Osteoblast (primary cell): ENCODE data around the gene YJEFN3. TPM values are rescaled to one million over a fixed set of nuclear protein-coding genes. Genes with fewer than 3 reads are reported as not detected.
A peak's percentile ranks its signal among the peaks of the same experiment; 100 is the strongest.

Experiments used
- DNase-seq: peaks from one replicate; pipeline ENCODE4 v3.0.0; 2011; ENCODE audit warnings: low spot score, mixed read lengths; ENCODE audit not compliant: insufficient read length; ENCODE audit errors: missing footprints
- H2AFZ ChIP-seq: 2 replicates; pipeline ENCODE4 v1.6.0; 2011; ENCODE audit warnings: mild to moderate bottlenecking, low read length
- H3K27ac ChIP-seq: 2 replicates; pipeline ENCODE4 v1.5.1; 2011; ENCODE audit warnings: mild to moderate bottlenecking, low read depth, low read length, moderate library complexity
- H3K27me3 ChIP-seq: 2 replicates; pipeline ENCODE4 v1.6.0; 2012; ENCODE audit warnings: mild to moderate bottlenecking, control low read depth, inconsistent platforms, low read length, moderate library complexity; ENCODE audit not compliant: insufficient read depth
- H3K36me3 ChIP-seq: 2 replicates; pipeline ENCODE4 v1.5.1; 2011; ENCODE audit warnings: mild to moderate bottlenecking, low read length, control low read depth, moderate library complexity; ENCODE audit not compliant: insufficient read depth
- H3K4me1 ChIP-seq: 2 replicates; pipeline ENCODE4 v1.5.1; 2011; ENCODE audit warnings: mild to moderate bottlenecking, low read length, control low read depth, moderate library complexity; ENCODE audit not compliant: insufficient read depth
- H3K4me2 ChIP-seq: 2 replicates; pipeline ENCODE4 v1.6.0; 2011; ENCODE audit warnings: mild to moderate bottlenecking, low read length; ENCODE audit not compliant: insufficient read depth
- H3K4me3 ChIP-seq: fragments of 200-600 bp; sonication (generic); 3 replicates; pipeline ENCODE4 v1.5.1; 2012; ENCODE audit warnings: mild to moderate bottlenecking, low read length, inconsistent platforms; ENCODE audit not compliant: insufficient read depth
- H3K79me2 ChIP-seq: 2 replicates; pipeline ENCODE4 v1.6.0; 2012; ENCODE audit warnings: mild to moderate bottlenecking, low read length, control low read depth, inconsistent platforms; ENCODE audit not compliant: insufficient read depth
- H3K9me3 ChIP-seq: 2 replicates; pipeline ENCODE4 v1.5.1; 2011; ENCODE audit warnings: low read depth, low read length, control low read depth
- H4K20me1 ChIP-seq: 2 replicates; pipeline ENCODE4 v1.6.0; 2012; ENCODE audit warnings: mild to moderate bottlenecking, low read length, control low read depth; ENCODE audit not compliant: insufficient read depth
- CTCF ChIP-seq: IDR thresholded peaks from 2 replicates; pipeline ENCODE4 v1.5.1; 2011; ENCODE audit warnings: mild to moderate bottlenecking, low read depth, low read length, moderate library complexity; ENCODE audit errors: extremely low read depth
- total RNA-seq: library from RNA; depleted of rRNA; stranded (reverse); fragments of >200 nt; gene quantifications from 2 replicates; pipeline ENCODE4 v1.2.3, GENCODE V29; 2012

The YJEFN3 gene
- total RNA-seq, 1 donor: under 0.01 TPM

GRCh38 chr19:19543640-19544039, 14.9 kb downstream of the YJEFN3 start:
- Histone ChIP-seq H2AFZ (no peak overlapping the region), H3K27me3 (peaks cover 5% of the 10 kb centered on the region), H3K27ac (no peak overlapping the region), H3K9me3 (no peaks in the 10 kb centered on the region), H3K4me2 (no peak overlapping the region), H3K4me3 (no peak overlapping the region), H3K4me1 (peaks cover 10% of the 10 kb centered on the region), H3K36me3 (no peaks in the 10 kb centered on the region), H3K79me2 (no peaks in the 10 kb centered on the region), H4K20me1 (no peaks in the 10 kb centered on the region)
- TF ChIP-seq CTCF: no peak
- peak; percentile 78 for DNase-seq

GRCh38 chr19:19544257-19544953, 15.7 kb downstream of the YJEFN3 start:
- peaks cover 7% of the 10 kb centered on the region for H3K4me1 ChIP-seq
- H3K27me3 ChIP-seq: peaks cover 1% of the 10 kb centered on the region
- no peak overlapping the region for H3K27ac ChIP-seq
- H3K36me3 ChIP-seq: no peaks in the 10 kb centered on the region
- H3K4me2 ChIP-seq: no peak overlapping the region
- H4K20me1 ChIP-seq: no peaks in the 10 kb centered on the region
- H3K4me3 ChIP-seq: no peak overlapping the region
- H2AFZ ChIP-seq: no peak overlapping the region
- peak; percentile 75 for DNase-seq
- no peak for TF ChIP-seq CTCF
- no peaks in the 10 kb centered on the region for H3K79me2 ChIP-seq
- H3K9me3 ChIP-seq: no peaks in the 10 kb centered on the region

GRCh38 chr19:19544954-19545591, 16.4 kb downstream of the YJEFN3 start:
- no peaks in the 10 kb centered on the region for H3K79me2 ChIP-seq
- peak; percentile 55 for DNase-seq
- TF ChIP-seq CTCF: no peak
- no peak overlapping the region for H2AFZ ChIP-seq
- H3K27ac ChIP-seq: no peak overlapping the region
- no peak overlapping the region for H3K4me2 ChIP-seq
- H3K36me3 ChIP-seq: no peaks in the 10 kb centered on the region
- H3K4me3 ChIP-seq: no peak overlapping the region
- H3K9me3 ChIP-seq: no peaks in the 10 kb centered on the region
- H3K4me1 ChIP-seq: peaks cover 9% of the 10 kb centered on the region
- H3K27me3 ChIP-seq: peaks cover 7% of the 10 kb centered on the region
- no peaks in the 10 kb centered on the region for H4K20me1 ChIP-seq

- Histone ChIP-seq H3K4me1 (peaks cover 12% of the 10 kb centered on the region), H3K4me3 (no peak overlapping the region), H3K9me3 (no peaks in the 10 kb centered on the region), H3K36me3 (no peaks in the 10 kb centered on the region), H4K20me1 (no peaks in the 10 kb centered on the region), H3K27ac (no peak overlapping the region), H3K4me2 (no peak overlapping the region), H3K79me2 (no peaks in the 10 kb centered on the region), H3K27me3 (peaks cover 7% of the 10 kb centered on the region), H2AFZ (no peak overlapping the region)
- no peak for TF ChIP-seq CTCF
- DNase-seq: peak; percentile 82
Observed at GRCh38 chr19:19545707-19546106, 17.0 kb downstream of the YJEFN3 start.
